CD4-positive, alpha-beta T cell treated with Interleukin-12 subunit alpha and Interleukin-12 subunit beta, for 1 hour (primary cell): ENCODE data around the gene PAPPA2.
"Not testable (repeated sequence)": the region's sequence is repeated elsewhere in the genome, so short reads cannot be mapped to it uniquely, and the experiment has no call there.

ENCODE experiments used
- DNase-seq: peaks from one replicate; pipeline ENCODE4 v3.0.0-alpha.2; 2020

Gene PAPPA2

GRCh38 chr1:176462674-176463378 is at the start of gene PAPPA2:
Gene PAPPA2 (plus strand): TSS chr1:176463175. CDS start chr1:176556323, 93,148 bp downstream.
- no peak for DNase-seq

- DNase-seq, result no peak
Measured at GRCh38 chr1:176416777-176417176, 46.2 kb upstream of the PAPPA2 start.

GRCh38 chr1:176419608-176420007 is 43.4 kb upstream of the PAPPA2 start:
- DNase-seq, result not testable (repeated sequence)

GRCh38 chr1:176434234-176434633 is 28.7 kb upstream of the PAPPA2 start:
- no peak for DNase-seq

GRCh38 chr1:176436251-176436650 is 26.7 kb upstream of the PAPPA2 start:
- no peak for DNase-seq

GRCh38 chr1:176440176-176440575 is 22.8 kb upstream of the PAPPA2 start:
- no peak for DNase-seq

- no peak for DNase-seq
Measured at GRCh38 chr1:176444286-176444685, 18.7 kb upstream of the PAPPA2 start.

- DNase-seq, result no peak
Measured at GRCh38 chr1:176445402-176445801, 17.6 kb upstream of the PAPPA2 start.

- DNase-seq, result no peak
Measured at GRCh38 chr1:176448340-176448739, 14.6 kb upstream of the PAPPA2 start.

GRCh38 chr1:176450526-176450925 is 12.4 kb upstream of the PAPPA2 start:
- no peak for DNase-seq

GRCh38 chr1:176451741-176452140 is 11.2 kb upstream of the PAPPA2 start:
- not testable (repeated sequence) for DNase-seq

GRCh38 chr1:176456795-176457194 is 6.2 kb upstream of the PAPPA2 start:
- no peak for DNase-seq

GRCh38 chr1:176460544-176461336 is 2.2 kb upstream of the PAPPA2 start:
- no peak for DNase-seq

- no peak for DNase-seq
Measured at GRCh38 chr1:176461576-176461975, 1.4 kb upstream of the PAPPA2 start.

- DNase-seq, result no peak
Measured at GRCh38 chr1:176466514-176466913, 3.5 kb downstream of the PAPPA2 start.

GRCh38 chr1:176469450-176470010 is 6.6 kb downstream of the PAPPA2 start:
- DNase-seq, result no peak

- no peak for DNase-seq
Measured at GRCh38 chr1:176471338-176472121, 8.6 kb downstream of the PAPPA2 start.

- no peak for DNase-seq
Measured at GRCh38 chr1:176479971-176480370, 17.0 kb downstream of the PAPPA2 start.

GRCh38 chr1:176480750-176481149 is 17.8 kb downstream of the PAPPA2 start:
- DNase-seq, result no peak

GRCh38 chr1:176485083-176485482 is 22.1 kb downstream of the PAPPA2 start:
- DNase-seq, result no peak

- no peak for DNase-seq
Measured at GRCh38 chr1:176494436-176494835, 31.5 kb downstream of the PAPPA2 start.

GRCh38 chr1:176499671-176500070 is 36.7 kb downstream of the PAPPA2 start:
- no peak for DNase-seq

GRCh38 chr1:176501599-176501998 is 38.6 kb downstream of the PAPPA2 start:
- DNase-seq, result no peak
